GM12878 (cell line): Measurements from ENCODE around the gene PHYKPL. TPM values are rescaled to one million over a fixed set of nuclear protein-coding genes. Genes with fewer than 3 reads are reported as not detected.

ENCODE experiments used
- ATAC-seq: fragments of 200-7000 bp; cut with Tn5 transposase; 3 replicates; pipeline ENCODE4 v1.9.1; 2020; ENCODE audit warnings: mild to moderate bottlenecking, moderate library complexity
- BruUV-seq: library from RNA; stranded (reverse); fragments of 400-500 nt; replicated peaks from 2 replicates; lab custom pipeline; 2021; lab: Mats Ljungman, UMichigan
- CTCF ChIA-PET: fragments of 300-600 bp; sonication (Branson Sonifier 250); formaldehyde crosslinking; extraction: SDS; loops from one replicate; lab custom pipeline; 2021; ENCODE audit warnings: inconsistent platforms; lab: Yijun Ruan, JAX
- POLR2A ChIA-PET: fragments of 350-600 bp; formaldehyde crosslinking; extraction: SDS; loops from one replicate; lab custom pipeline; 2021; ENCODE audit warnings: inconsistent platforms; lab: Charles Lee
- RAD21 ChIA-PET: fragments of 300-600 bp; sonication (Branson Sonifier 250); formaldehyde crosslinking; loops from one replicate; lab custom pipeline; 2023; ENCODE audit warnings: antibody characterized with exemption; ENCODE audit not compliant: unreplicated experiment; lab: Charles Lee
- SMC1A ChIA-PET: fragments of 300-600 bp; sonication (Branson Sonifier 250); formaldehyde crosslinking; loops from one replicate; lab custom pipeline; 2023; ENCODE audit not compliant: unreplicated experiment, uncharacterized antibody; lab: Charles Lee
- DNase-seq: peaks from one replicate; pipeline ENCODE4 v3.0.0-alpha.2; 2011; ENCODE audit warnings: low read depth, low spot score
- FAIRE-seq: peaks from 3 replicates; lab custom pipeline; 2011; peaks lifted over from hg19 to GRCh38; lab: Jason Lieb, UNC
- H2AFZ ChIP-seq: 2 replicates; pipeline ENCODE4 v1.6.0; 2011; ENCODE audit warnings: low read depth, low read length, control low read depth; ENCODE audit not compliant: control insufficient read depth
- H3K27ac ChIP-seq: 2 replicates; pipeline ENCODE4 v1.5.1; 2011; ENCODE audit warnings: control low read depth; ENCODE audit not compliant: control insufficient read depth, insufficient read depth
- H3K27me3 ChIP-seq, 2 experiments: replicated peaks in 1 of 2; 2 replicates each; pipeline versions ENCODE4 v1.6.0 to v1.6.1; 2011; ENCODE audit warnings: low read length in 1 of 2; ENCODE audit not compliant: control insufficient read depth in 2 of 2, insufficient read depth in 2 of 2
- H3K36me3 ChIP-seq, 2 experiments: 2 replicates each; pipeline ENCODE4 v1.5.1; 2011; ENCODE audit warnings: low read length in 1 of 2; ENCODE audit not compliant: control insufficient read depth in 2 of 2, insufficient read depth in 2 of 2
- H3K4me1 ChIP-seq: 2 replicates; pipeline ENCODE4 v1.6.1; 2011; ENCODE audit warnings: mild to moderate bottlenecking, low read length, moderate library complexity, mixed read lengths; ENCODE audit not compliant: control insufficient read depth, insufficient read depth
- H3K4me2 ChIP-seq: 2 replicates; pipeline ENCODE4 v1.6.0; 2011; ENCODE audit warnings: control low read depth; ENCODE audit not compliant: control insufficient read depth, insufficient read depth
- H3K4me3 ChIP-seq: fragments of 200-600 bp; sonication (generic); 2 replicates; pipeline ENCODE4 v1.5.1; 2016
- H3K79me2 ChIP-seq: 2 replicates; pipeline ENCODE4 v1.6.0; 2011; ENCODE audit warnings: low read length; ENCODE audit not compliant: control insufficient read depth, insufficient read depth
- H3K9ac ChIP-seq: 2 replicates; pipeline ENCODE4 v1.8.0; 2011; ENCODE audit warnings: low read length, control low read depth, mixed read lengths; ENCODE audit not compliant: control insufficient read depth, insufficient read depth
- H3K9me3 ChIP-seq: replicated peaks from 3 replicates; pipeline ENCODE4 v1.5.1; 2011; ENCODE audit warnings: mild to moderate bottlenecking, low read length; ENCODE audit not compliant: control insufficient read depth, insufficient read depth
- H4K20me1 ChIP-seq: 2 replicates; pipeline ENCODE4 v1.6.0; 2011; ENCODE audit not compliant: control insufficient read depth, insufficient read depth
- BMI1 ChIP-seq: fragments of 450-650 bp; IDR thresholded peaks from 2 replicates; pipeline ENCODE4 v1.6.1; 2016; ENCODE audit warnings: mild to moderate bottlenecking, moderate library complexity, borderline replicate concordance
- CHD2 ChIP-seq: IDR thresholded peaks from 2 replicates; pipeline ENCODE4 v1.6.1; 2011; ENCODE audit warnings: low read depth, low read length, improper control_type of control experiment, borderline replicate concordance
- MEF2B ChIP-seq: fragments of 450-650 bp; IDR thresholded peaks from 2 replicates; pipeline ENCODE4 v1.6.1; 2018; ENCODE audit warnings: mild to moderate bottlenecking, moderate library complexity; ENCODE audit not compliant: partially characterized antibody, poor library complexity, severe bottlenecking
- MXI1 ChIP-seq: fragments of 150-350 bp; IDR thresholded peaks from 2 replicates; pipeline ENCODE4 v1.6.1; 2011; ENCODE audit warnings: low read depth, mild to moderate bottlenecking, inconsistent platforms, low read length, improper control_type of control experiment
- NR2F1 ChIP-seq: fragments of 450-650 bp; conservative IDR thresholded peaks from 2 replicates; pipeline ENCODE4 v1.6.1; 2017; ENCODE audit warnings: mild to moderate bottlenecking
- NRF1 ChIP-seq: conservative IDR thresholded peaks from 2 replicates; pipeline ENCODE4 v1.6.1; 2011; ENCODE audit warnings: mild to moderate bottlenecking, low read depth, low read length, improper control_type of control experiment
- POLR2A ChIP-seq: IDR thresholded peaks from 2 replicates; pipeline ENCODE4 v1.6.1; 2011; ENCODE audit warnings: low read depth, mild to moderate bottlenecking, low read length
- TCF3 ChIP-seq: IDR thresholded peaks from 2 replicates; pipeline ENCODE4 v1.6.1; 2012; ENCODE audit warnings: low read depth, mild to moderate bottlenecking, low read length, borderline replicate concordance; ENCODE audit not compliant: insufficient read depth
- WGBS: methylation state at CpG from one replicate; pipeline ENCODE4 v1.1.6; 2016; ENCODE audit warnings: low lambda C conversion rate; ENCODE audit not compliant: insufficient replicate concordance, insufficient coverage; ENCODE audit errors: missing lambda C conversion rate; 5-methylcytosine and 5-hydroxymethylcytosine counted together
- in situ Hi-C: fragments of 300-500 bp; cut with MboI; formaldehyde crosslinking; loops from 9 replicates; pipeline ENCODE4 v1.14.3; 2018; ENCODE audit warnings: mixed read lengths
- intact Hi-C: fragments of 100-400 bp; cut with micrococcal nuclease; formaldehyde crosslinking; loops from one replicate; pipeline ENCODE4 v1.14.2; 2022; ENCODE audit not compliant: unreplicated experiment
- polyA plus RNA-seq, 11 experiments: library from polyadenylated mRNA; depleted of rRNA in 4 of 11; unstranded in 6 of 11; stranded (reverse) in 5 of 11; fragments of >200 nt; fragmentation: Nextera tagmentation in 4 of 11; fragmentation: Illumina TruSeq in 1 of 11; extraction: Ambion mirVana in 4 of 11; extraction: Trizol in 1 of 11; gene quantifications; 1 replicate in 1 of 11; 2 replicates in 10 of 11; pipeline versions ENCODE4 v1.2.1 to v1.2.3, GENCODE V29; 2011 to 2016; ENCODE audit warnings: inconsistent platforms in 2 of 11, missing spikeins in 2 of 11, low read depth in 1 of 11
- total RNA-seq, 4 experiments: library from RNA; depleted of rRNA in 3 of 4; stranded (reverse); fragments of >200 nt in 3 of 4; fragmentation: Illumina TruSeq in 1 of 4; extraction: Trizol in 1 of 4; gene quantifications; 2 replicates each; pipeline versions ENCODE4 v1.2.1 to v1.2.3, GENCODE V29; 2013 to 2021
- TF ChIP-seq, protein P1 (sequence below): fragments of 450-650 bp; IDR thresholded peaks from 2 replicates; pipeline ENCODE4 v1.6.1; 2016; ENCODE audit warnings: mild to moderate bottlenecking
- TF ChIP-seq, protein P2 (sequence below): IDR thresholded peaks from 2 replicates; pipeline ENCODE4 v1.6.1; 2011; ENCODE audit warnings: mild to moderate bottlenecking, low read depth, low read length, moderate library complexity; ENCODE audit not compliant: insufficient replicate concordance

PHYKPL gene
- total and polyA plus RNA-seq, 10 of the 15 experiments (the other 5 are each of a cell fraction or from before 2014, with no cell fraction given), result 4.5 to 53.9 (median 25.6) TPM

DNA sequence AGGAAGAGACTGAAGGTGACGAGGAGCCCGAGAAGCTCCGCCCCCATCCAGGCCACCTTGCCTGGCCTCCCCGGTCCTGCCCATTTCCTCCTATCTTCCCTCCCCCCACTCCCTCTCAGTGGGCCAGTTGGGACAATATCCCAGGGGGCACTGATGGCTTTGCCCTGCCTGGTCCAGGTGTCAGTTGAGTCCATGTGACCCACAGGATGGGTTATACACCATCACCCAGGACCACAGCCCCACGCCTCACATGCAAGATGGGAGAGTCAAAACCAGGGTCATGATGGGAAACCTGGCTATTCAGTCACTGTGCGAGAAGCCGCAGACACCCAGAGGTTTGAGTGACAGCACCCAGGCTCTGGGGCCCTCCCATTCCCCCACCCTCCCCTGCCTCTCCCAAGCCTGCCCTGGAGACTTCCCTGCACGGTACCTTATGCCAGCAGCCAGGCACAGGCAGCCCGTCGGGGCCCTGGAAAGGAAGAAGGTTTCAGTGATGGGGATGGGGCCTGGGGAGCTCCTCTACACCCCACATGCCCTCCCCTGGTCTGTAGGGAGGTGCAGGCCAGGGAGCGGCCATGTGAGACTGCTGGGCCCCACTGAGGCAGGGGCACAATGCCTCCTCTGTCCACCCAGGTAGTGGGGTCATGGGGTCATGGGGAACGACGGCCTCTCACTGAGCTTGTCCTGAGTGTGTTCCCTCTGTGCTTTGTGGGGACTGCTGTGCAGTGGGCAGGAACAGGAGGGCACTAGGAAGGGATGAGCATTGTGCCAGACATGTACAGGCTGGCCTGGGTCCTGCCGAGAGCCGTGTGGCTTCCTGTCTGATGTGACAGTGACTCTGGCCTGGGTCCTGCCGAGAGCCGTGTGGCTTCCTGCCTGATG, 6.3 kb upstream of the PHYKPL start:
- in situ Hi-C loops (no loop called here), intact Hi-C loops (loop anchor here (5.0 kb wide), 1 partner anchor 1253 kb away; no protein-coding TSS in a partner anchor)
- no peaks in the 10 kb centered on the region for H3K79me2 ChIP-seq
- H3K4me1 ChIP-seq, result peaks cover 51% of the 10 kb centered on the region
- no peaks in the 10 kb centered on the region for H3K27me3 ChIP-seq
- no peak for DNase-seq
- H3K27ac ChIP-seq, result peak overlapping the region; percentile 86
- SMC1A ChIA-PET, result no interaction called here
- 42% methylated on average over 16 of the region's 17 CpGs for WGBS
- TF ChIP-seq CHD2, result no peak
- TF ChIP-seq, protein P1, sequence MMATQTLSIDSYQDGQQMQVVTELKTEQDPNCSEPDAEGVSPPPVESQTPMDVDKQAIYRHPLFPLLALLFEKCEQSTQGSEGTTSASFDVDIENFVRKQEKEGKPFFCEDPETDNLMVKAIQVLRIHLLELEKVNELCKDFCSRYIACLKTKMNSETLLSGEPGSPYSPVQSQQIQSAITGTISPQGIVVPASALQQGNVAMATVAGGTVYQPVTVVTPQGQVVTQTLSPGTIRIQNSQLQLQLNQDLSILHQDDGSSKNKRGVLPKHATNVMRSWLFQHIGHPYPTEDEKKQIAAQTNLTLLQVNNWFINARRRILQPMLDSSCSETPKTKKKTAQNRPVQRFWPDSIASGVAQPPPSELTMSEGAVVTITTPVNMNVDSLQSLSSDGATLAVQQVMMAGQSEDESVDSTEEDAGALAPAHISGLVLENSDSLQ, result peak; percentile 43; the same call in 1 of the 2 replicates
- TF ChIP-seq POLR2A, result peak; percentile 50
- no peak for TF ChIP-seq BMI1
- 0 out of 2 replicates have a peak, but pooled peaks have one; percentile 23 for TF ChIP-seq MXI1
- no peak for TF ChIP-seq TCF3
- no peak for TF ChIP-seq NRF1
- TF ChIP-seq, protein P2, sequence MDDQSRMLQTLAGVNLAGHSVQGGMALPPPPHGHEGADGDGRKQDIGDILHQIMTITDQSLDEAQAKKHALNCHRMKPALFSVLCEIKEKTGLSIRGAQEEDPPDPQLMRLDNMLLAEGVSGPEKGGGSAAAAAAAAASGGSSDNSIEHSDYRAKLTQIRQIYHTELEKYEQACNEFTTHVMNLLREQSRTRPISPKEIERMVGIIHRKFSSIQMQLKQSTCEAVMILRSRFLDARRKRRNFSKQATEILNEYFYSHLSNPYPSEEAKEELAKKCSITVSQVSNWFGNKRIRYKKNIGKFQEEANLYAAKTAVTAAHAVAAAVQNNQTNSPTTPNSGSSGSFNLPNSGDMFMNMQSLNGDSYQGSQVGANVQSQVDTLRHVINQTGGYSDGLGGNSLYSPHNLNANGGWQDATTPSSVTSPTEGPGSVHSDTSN, result peak; percentile 36
- TF ChIP-seq NR2F1, result peak; percentile 30; the same call in 1 of the 2 replicates
- TF ChIP-seq MEF2B, result no peak
- H3K36me3 ChIP-seq, result no peaks in the 10 kb centered on the region
- H3K9ac ChIP-seq, result peak overlapping the region; percentile 56
- POLR2A ChIA-PET, result no interaction called here
- CTCF ChIA-PET, result no interaction called here
- no peak overlapping the region for H3K4me3 ChIP-seq
- peak; percentile 23 for FAIRE-seq
- RAD21 ChIA-PET, result no interaction called here
- H2AFZ ChIP-seq, result peak overlapping the region; percentile 78
- peak; percentile 26; the same call in 2 of the 3 replicates for ATAC-seq
- no peaks in the 10 kb centered on the region for H3K9me3 ChIP-seq
- BruUV-seq, result no TSS peak
- peak overlapping the region; percentile 86 for H3K4me2 ChIP-seq
- no peaks in the 10 kb centered on the region for H4K20me1 ChIP-seq
